Smooth muscle cell (in vitro differentiated cells): Measurements from ENCODE around the gene CTDSP2. TPM values are rescaled to one million over a fixed set of nuclear protein-coding genes. Genes with fewer than 3 reads are reported as not detected.
"Not testable (repeated sequence)": the region's sequence is repeated elsewhere in the genome, so short reads cannot be mapped to it uniquely, and the experiment has no call there.

Experiments
- DNase-seq: peaks from one replicate; lab custom pipeline; 2025; ENCODE audit not compliant: unreplicated experiment; lab: John Stamatoyannopoulos, UW
- H2AFZ ChIP-seq: fragments of 200-600 bp; sonication (generic); 2 replicates; pipeline ENCODE4 v1.6.0; 2016; ENCODE audit warnings: antibody characterized with exemption, low read depth, mild to moderate bottlenecking
- H3F3A ChIP-seq: fragments of 200-600 bp; sonication (generic); 2 replicates; pipeline ENCODE4 v1.6.0; 2017; ENCODE audit warnings: antibody characterized with exemption, low read depth
- H3K27ac ChIP-seq: fragments of 200-600 bp; sonication (generic); 2 replicates; pipeline ENCODE4 v1.5.1; 2016; ENCODE audit warnings: low read depth, mild to moderate bottlenecking
- H3K27me3 ChIP-seq: fragments of 200-600 bp; sonication (generic); 2 replicates; pipeline ENCODE4 v1.6.1; 2016; ENCODE audit warnings: low read depth, mild to moderate bottlenecking
- H3K36me3 ChIP-seq: fragments of 200-600 bp; sonication (generic); 2 replicates; pipeline ENCODE4 v1.5.1; 2016; ENCODE audit warnings: low read depth
- H3K4me1 ChIP-seq: fragments of 200-600 bp; sonication (generic); 2 replicates; pipeline ENCODE4 v1.5.1; 2016; ENCODE audit warnings: low read depth
- H3K4me2 ChIP-seq: fragments of 200-600 bp; sonication (generic); 2 replicates; pipeline ENCODE4 v1.6.0; 2016; ENCODE audit warnings: mild to moderate bottlenecking
- H3K4me3 ChIP-seq: fragments of 200-600 bp; sonication (generic); 2 replicates; pipeline ENCODE4 v1.5.1; 2016; ENCODE audit warnings: mild to moderate bottlenecking
- H3K79me2 ChIP-seq: fragments of 200-600 bp; sonication (generic); 2 replicates; pipeline ENCODE4 v1.6.0; 2016; ENCODE audit warnings: low read depth, mild to moderate bottlenecking
- H3K9ac ChIP-seq: fragments of 200-600 bp; sonication (generic); 2 replicates; pipeline ENCODE4 v1.6.0; 2016; ENCODE audit warnings: low read depth
- H3K9me3 ChIP-seq: fragments of 200-600 bp; sonication (generic); replicated peaks from 2 replicates; pipeline ENCODE4 v1.5.1; 2016; ENCODE audit warnings: low read depth
- H4K20me1 ChIP-seq: fragments of 200-600 bp; sonication (generic); 2 replicates; pipeline ENCODE4 v1.6.0; 2016; ENCODE audit warnings: low read depth
- CTCF ChIP-seq: fragments of 200-600 bp; sonication (generic); IDR thresholded peaks from 2 replicates; pipeline ENCODE4 v1.5.1; 2017; ENCODE audit warnings: borderline replicate concordance, mild to moderate bottlenecking, antibody characterized with exemption; ENCODE audit not compliant: insufficient read depth, poor library complexity, severe bottlenecking
- WGBS: methylation state at CpG from one replicate; pipeline ENCODE4 v1.1.7; 2016; ENCODE audit warnings: low lambda C conversion rate; 5-methylcytosine and 5-hydroxymethylcytosine counted together
- polyA plus RNA-seq: library from polyadenylated mRNA; unstranded; fragments of >200 nt; fragmentation: Nextera tagmentation; extraction: Ambion mirVana; gene quantifications from 2 replicates; pipeline ENCODE4 v1.2.1, GENCODE V29; 2016
- total RNA-seq: library from RNA; depleted of rRNA; stranded (reverse); fragments of >200 nt; gene quantifications from 2 replicates; pipeline ENCODE4 v1.2.3, GENCODE V29; 2014

CTDSP2 gene
- total and polyA plus RNA-seq, 2 experiments from 2014 or later: 62.0 to 77.4 TPM

- H3K36me3 ChIP-seq: peaks cover 1% of the 10 kb centered on the region
Observed at GRCh38 chr12:57822392-57823130, 24.0 kb downstream of the CTDSP2 start.

GRCh38 chr12:57821474-57822214, 24.9 kb downstream of the CTDSP2 start:
- TF ChIP-seq CTCF: no peak
- Histone ChIP-seq H4K20me1 (peaks cover 67% of the 10 kb centered on the region), H3K27me3 (no peaks in the 10 kb centered on the region), H3K4me2 (no peak overlapping the region), H2AFZ (no peak overlapping the region), H3K79me2 (peaks cover 6% of the 10 kb centered on the region), H3K9ac (no peak overlapping the region), H3K9me3 (no peaks in the 10 kb centered on the region), H3K4me1 (no peaks in the 10 kb centered on the region), H3K36me3 (no peaks in the 10 kb centered on the region), H3F3A (peaks cover 11% of the 10 kb centered on the region), H3K27ac (no peak overlapping the region), H3K4me3 (no peak overlapping the region)
- no peak for DNase-seq
- 94% methylated on average over 10 of the region's 10 CpGs for WGBS

More at GRCh38 chr12:57822392-57823130, 24.0 kb downstream of the CTDSP2 start:
- no peak overlapping the region for H3K27ac ChIP-seq
- H3K79me2 ChIP-seq: peaks cover 15% of the 10 kb centered on the region
- peaks cover 11% of the 10 kb centered on the region for H3F3A ChIP-seq
- H2AFZ ChIP-seq: no peak overlapping the region
- H3K4me3 ChIP-seq: no peak overlapping the region
- no peak for DNase-seq
- WGBS: 93% methylated on average over 10 of the region's 10 CpGs
- no peak overlapping the region for H3K9ac ChIP-seq
- H3K4me2 ChIP-seq: no peak overlapping the region
- no peaks in the 10 kb centered on the region for H3K27me3 ChIP-seq
- no peaks in the 10 kb centered on the region for H3K4me1 ChIP-seq
- H3K9me3 ChIP-seq: no peaks in the 10 kb centered on the region
- TF ChIP-seq CTCF: no peak
- peaks cover 77% of the 10 kb centered on the region for H4K20me1 ChIP-seq

- H3F3A ChIP-seq: peaks cover 11% of the 10 kb centered on the region
- H3K27ac ChIP-seq, H3K9me3 ChIP-seq, H3K27me3 ChIP-seq, DNase-seq, H3K79me2 ChIP-seq, H3K4me1 ChIP-seq, H3K4me2 ChIP-seq, H2AFZ ChIP-seq, H3K4me3 ChIP-seq, H3K9ac ChIP-seq, H3K36me3 ChIP-seq: not testable (repeated sequence)
- peaks cover 61% of the 10 kb centered on the region for H4K20me1 ChIP-seq
- WGBS: 94% methylated on average over 5 of the region's 5 CpGs
Observed at GRCh38 chr12:57821015-57821414, 25.5 kb downstream of the CTDSP2 start.

GRCh38 chr12:57820119-57820518, 26.4 kb downstream of the CTDSP2 start:
- not testable (repeated sequence) for H3K4me3 ChIP-seq, H3K27me3 ChIP-seq, H3K4me2 ChIP-seq, H3K79me2 ChIP-seq, H2AFZ ChIP-seq, H3K9me3 ChIP-seq, H3K4me1 ChIP-seq, H3K27ac ChIP-seq, H3K36me3 ChIP-seq, DNase-seq, H3K9ac ChIP-seq
- 95% methylated on average over 8 of the region's 8 CpGs for WGBS
- peaks cover 52% of the 10 kb centered on the region for H4K20me1 ChIP-seq
- peaks cover 11% of the 10 kb centered on the region for H3F3A ChIP-seq

GRCh38 chr12:57817990-57818331, 28.6 kb downstream of the CTDSP2 start:
- Histone ChIP-seq H4K20me1 (peaks cover 31% of the 10 kb centered on the region), H3F3A (peaks cover 11% of the 10 kb centered on the region)
- DNase-seq, H3K4me3 ChIP-seq, H3K9me3 ChIP-seq, H3K79me2 ChIP-seq, H3K36me3 ChIP-seq, H3K9ac ChIP-seq, H3K27ac ChIP-seq, H3K4me1 ChIP-seq, H2AFZ ChIP-seq, H3K4me2 ChIP-seq, H3K27me3 ChIP-seq: not testable (repeated sequence)
- 94% methylated on average over 3 of the region's 3 CpGs for WGBS
